Measurements from ENCODE around the gene RAD54L. TPM values are rescaled to one million over a fixed set of nuclear protein-coding genes. Genes with fewer than 3 reads are reported as not detected.

The RAD54L gene
- total and polyA plus RNA-seq, 9 donors: 0.28 to 1.4 (median 0.65) TPM; not detected in 1

DNA sequence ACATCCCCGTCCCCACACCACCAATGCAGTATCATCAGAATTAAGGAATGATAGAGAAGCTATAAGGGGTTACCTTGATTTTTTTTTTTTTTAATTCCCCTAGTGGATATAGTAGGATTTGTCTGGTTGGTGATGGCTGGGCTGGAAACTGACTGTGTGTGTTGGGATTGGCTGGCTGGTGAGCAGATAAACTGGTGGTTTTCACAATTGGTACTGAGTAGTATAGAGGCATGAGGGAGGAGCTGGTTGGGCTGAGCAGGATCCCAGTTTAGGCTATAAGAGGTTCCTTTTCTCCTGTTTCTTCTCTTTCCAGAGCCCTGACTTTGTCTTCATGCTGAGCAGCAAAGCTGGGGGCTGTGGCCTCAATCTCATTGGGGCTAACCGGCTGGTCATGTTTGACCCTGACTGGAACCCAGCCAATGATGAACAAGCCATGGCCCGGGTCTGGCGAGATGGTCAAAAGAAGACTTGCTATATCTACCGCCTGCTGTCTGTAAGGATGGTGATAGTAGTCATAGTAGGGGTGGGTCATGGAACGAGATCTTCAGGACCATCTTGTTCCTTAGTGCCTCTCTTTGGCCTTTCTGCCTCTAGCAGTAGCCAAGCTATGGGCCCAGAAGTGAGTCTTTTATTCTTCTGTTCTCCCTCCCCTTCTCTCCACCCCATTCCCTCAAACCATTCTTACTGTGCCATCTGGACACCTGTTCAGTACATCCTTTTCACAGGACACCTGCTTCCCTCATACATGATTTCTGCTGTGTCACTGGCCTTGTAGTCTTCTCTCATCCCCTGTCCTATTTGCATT, 26.9 kb downstream of the RAD54L start:
- WGBS, 3 donors: 93 to 95% (median 94%) methylated on average over 6 of the region's 6 CpGs
- no peak for DNase-seq
- H3K27ac ChIP-seq: no peak overlapping the region
- intact Hi-C loops (cut with DNase I): no loop called here
- H3K4me3 ChIP-seq: no peak overlapping the region
- no peaks in the 10 kb centered on the region for H3K4me1 ChIP-seq (ENCODE audit: insufficient read depth)
- TF ChIP-seq, protein P1, sequence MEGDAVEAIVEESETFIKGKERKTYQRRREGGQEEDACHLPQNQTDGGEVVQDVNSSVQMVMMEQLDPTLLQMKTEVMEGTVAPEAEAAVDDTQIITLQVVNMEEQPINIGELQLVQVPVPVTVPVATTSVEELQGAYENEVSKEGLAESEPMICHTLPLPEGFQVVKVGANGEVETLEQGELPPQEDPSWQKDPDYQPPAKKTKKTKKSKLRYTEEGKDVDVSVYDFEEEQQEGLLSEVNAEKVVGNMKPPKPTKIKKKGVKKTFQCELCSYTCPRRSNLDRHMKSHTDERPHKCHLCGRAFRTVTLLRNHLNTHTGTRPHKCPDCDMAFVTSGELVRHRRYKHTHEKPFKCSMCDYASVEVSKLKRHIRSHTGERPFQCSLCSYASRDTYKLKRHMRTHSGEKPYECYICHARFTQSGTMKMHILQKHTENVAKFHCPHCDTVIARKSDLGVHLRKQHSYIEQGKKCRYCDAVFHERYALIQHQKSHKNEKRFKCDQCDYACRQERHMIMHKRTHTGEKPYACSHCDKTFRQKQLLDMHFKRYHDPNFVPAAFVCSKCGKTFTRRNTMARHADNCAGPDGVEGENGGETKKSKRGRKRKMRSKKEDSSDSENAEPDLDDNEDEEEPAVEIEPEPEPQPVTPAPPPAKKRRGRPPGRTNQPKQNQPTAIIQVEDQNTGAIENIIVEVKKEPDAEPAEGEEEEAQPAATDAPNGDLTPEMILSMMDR (IDR thresholded peaks at IDR 0.05): no peak
- TF ChIP-seq EP300 (IDR thresholded peaks at IDR 0.05) (no peak), POLR2A (IDR thresholded peaks at IDR 0.05) (no peak)
- H3K9me3 ChIP-seq: no peaks in the 10 kb centered on the region
- no peaks in the 10 kb centered on the region for H3K36me3 ChIP-seq
- no peaks in the 10 kb centered on the region for H3K27me3 ChIP-seq

DNA sequence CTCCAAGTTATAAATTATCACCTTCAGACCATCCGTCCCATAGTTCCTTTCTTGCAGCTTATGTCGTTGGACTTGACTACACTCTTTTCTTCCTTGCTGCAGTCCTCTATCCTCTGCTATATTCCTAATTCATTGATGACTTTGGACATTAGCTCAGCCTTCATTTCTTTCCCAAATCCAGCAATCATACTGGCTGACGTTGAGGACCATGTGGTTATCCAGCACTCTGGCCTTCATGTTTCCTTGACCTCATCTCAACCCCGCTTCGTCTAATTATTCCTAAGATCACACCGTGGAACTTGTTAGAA, 27.4 kb downstream of the RAD54L start:
- TF ChIP-seq POLR2A (IDR thresholded peaks at IDR 0.05): no peak
- no peak for TF ChIP-seq EP300 (IDR thresholded peaks at IDR 0.05)
- TF ChIP-seq, protein P1 (IDR thresholded peaks at IDR 0.05): no peak
- no peak for DNase-seq
- Histone ChIP-seq H3K4me1 (ENCODE audit: insufficient read depth) (no peaks in the 10 kb centered on the region), H3K27ac (no peak overlapping the region), H3K4me3 (no peak overlapping the region), H3K27me3 (no peaks in the 10 kb centered on the region), H3K36me3 (no peaks in the 10 kb centered on the region), H3K9me3 (no peaks in the 10 kb centered on the region)
- intact Hi-C loops (cut with DNase I): no loop called here
- 48 to 59% (median 58%) methylated on average over 6 of the region's 6 CpGs for WGBS, 3 donors

DNA sequence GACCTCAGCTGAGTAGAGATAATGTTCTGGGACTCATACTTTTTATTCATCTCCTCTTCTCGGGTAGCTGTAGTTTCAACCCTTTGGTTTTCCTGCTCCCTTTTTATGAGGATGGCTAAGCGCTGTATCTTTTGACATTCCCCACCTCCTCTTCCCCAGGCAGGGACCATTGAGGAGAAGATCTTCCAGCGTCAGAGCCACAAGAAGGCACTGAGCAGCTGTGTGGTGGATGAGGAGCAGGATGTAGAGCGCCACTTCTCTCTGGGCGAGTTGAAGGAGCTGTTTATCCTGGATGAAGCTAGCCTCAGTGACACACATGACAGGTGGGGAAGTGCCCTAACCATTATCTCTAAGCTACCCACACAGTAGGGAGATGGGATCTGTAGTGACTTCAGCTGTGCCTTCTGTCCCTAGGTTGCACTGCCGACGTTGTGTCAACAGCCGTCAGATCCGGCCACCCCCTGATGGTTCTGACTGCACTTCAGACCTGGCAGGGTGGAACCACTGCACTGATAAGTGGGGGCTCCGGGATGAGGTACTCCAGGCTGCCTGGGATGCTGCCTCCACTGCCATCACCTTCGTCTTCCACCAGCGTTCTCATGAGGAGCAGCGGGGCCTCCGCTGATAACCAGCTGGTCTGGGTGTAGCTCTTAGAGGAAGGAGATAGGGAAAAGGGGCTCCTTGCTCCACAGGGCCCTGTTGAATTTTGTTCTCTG, 30.3 kb downstream of the RAD54L start:
- WGBS, 3 donors: 70 to 83% (median 72%) methylated on average over 14 of the region's 14 CpGs
- intact Hi-C loops (cut with DNase I): no loop called here

DNA sequence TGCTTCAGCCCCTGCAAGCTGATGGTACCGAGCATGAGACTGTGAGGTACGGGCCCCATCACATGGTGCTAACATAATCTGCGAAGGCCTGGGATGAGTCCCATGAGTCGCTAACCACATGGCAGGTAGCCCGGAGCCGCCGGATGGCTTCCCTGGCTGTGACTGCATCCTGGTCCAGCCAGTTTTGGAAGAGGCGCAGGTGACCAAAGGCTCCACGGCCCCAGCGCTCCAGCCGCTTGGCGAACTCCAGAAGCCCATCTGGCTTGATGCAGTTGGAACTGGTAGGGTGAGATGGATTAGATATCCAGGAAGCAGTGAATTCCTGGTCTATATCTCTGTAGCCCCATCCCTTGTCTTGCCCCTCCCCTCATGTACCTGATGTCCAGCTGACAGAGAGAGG, 31.2 kb downstream of the RAD54L start:
- Histone ChIP-seq H3K9me3 (no peaks in the 10 kb centered on the region), H3K36me3 (no peaks in the 10 kb centered on the region), H3K4me1 (ENCODE audit: insufficient read depth) (no peaks in the 10 kb centered on the region), H3K4me3 (no peak overlapping the region), H3K27me3 (no peaks in the 10 kb centered on the region), H3K27ac (no peak overlapping the region)
- whole genome bisulfite sequencing, 3 donors: 83 to 86% (median 83%) methylated on average over 12 of the region's 12 CpGs
- peak in 3 of 5 donors; percentile 18 to 31 (median 30) for DNase-seq
- intact Hi-C loops (cut with DNase I): no loop called here
- no peak for TF ChIP-seq POLR2A (IDR thresholded peaks at IDR 0.05)
- TF ChIP-seq, protein P1 (IDR thresholded peaks at IDR 0.05): no peak
- no peak for TF ChIP-seq EP300 (IDR thresholded peaks at IDR 0.05)

More for the DNA sequence above, 30.3 kb downstream of the RAD54L start:
- DNase-seq: no peak
- TF ChIP-seq, protein P1 (IDR thresholded peaks at IDR 0.05): no peak
- no peak for TF ChIP-seq POLR2A (IDR thresholded peaks at IDR 0.05)
- no peak for TF ChIP-seq EP300 (IDR thresholded peaks at IDR 0.05)
- Histone ChIP-seq H3K4me1 (ENCODE audit: insufficient read depth) (no peaks in the 10 kb centered on the region), H3K27ac (no peak overlapping the region), H3K4me3 (no peak overlapping the region), H3K9me3 (no peaks in the 10 kb centered on the region), H3K27me3 (no peaks in the 10 kb centered on the region), H3K36me3 (no peaks in the 10 kb centered on the region)
